GM19099 (cell line): ENCODE measurements around the gene LOC128125822.

Experiments used
- POLR2A ChIP-seq: IDR thresholded peaks from 3 replicates; pipeline ENCODE4 v1.6.1; 2011; ENCODE audit warnings: low read depth; ENCODE audit not compliant: insufficient read length; ENCODE audit errors: extremely low read depth

LOC128125822 gene

GRCh38 chr6:63572044-63572746 is at the start of gene LOC128125822, which contains the start of gene PTP4A1:
TSS of gene LOC128125822 (plus strand) at chr6:63572480.
TSS of gene PTP4A1 (plus strand) at chr6:63572480. CDS start at chr6:63576881, 4,401 bp downstream.
- peak; percentile 93 for TF ChIP-seq POLR2A

GRCh38 chr6:63523630-63524029 is 48.6 kb upstream of the LOC128125822 start:
- no peak for TF ChIP-seq POLR2A

- TF ChIP-seq POLR2A: no peak
Observed at GRCh38 chr6:63525186-63525878, 46.9 kb upstream of the LOC128125822 start.

- no peak for TF ChIP-seq POLR2A
Observed at GRCh38 chr6:63526931-63527330, 45.3 kb upstream of the LOC128125822 start.

GRCh38 chr6:63527658-63528514 is 44.4 kb upstream of the LOC128125822 start:
- TF ChIP-seq POLR2A: no peak

GRCh38 chr6:63529498-63529897 is 42.8 kb upstream of the LOC128125822 start:
- no peak for TF ChIP-seq POLR2A

- no peak for TF ChIP-seq POLR2A
Observed at GRCh38 chr6:63530182-63530581, 42.1 kb upstream of the LOC128125822 start.

GRCh38 chr6:63530991-63531390 is 41.3 kb upstream of the LOC128125822 start:
- no peak for TF ChIP-seq POLR2A

- TF ChIP-seq POLR2A: no peak
Observed at GRCh38 chr6:63533026-63533425, 39.3 kb upstream of the LOC128125822 start.

GRCh38 chr6:63533952-63534351 is 38.3 kb upstream of the LOC128125822 start:
- TF ChIP-seq POLR2A: no peak

- no peak for TF ChIP-seq POLR2A
Observed at GRCh38 chr6:63537201-63537958, 34.9 kb upstream of the LOC128125822 start.

GRCh38 chr6:63537959-63538300 is 34.4 kb upstream of the LOC128125822 start:
- TF ChIP-seq POLR2A: no peak

GRCh38 chr6:63538550-63538949 is 33.7 kb upstream of the LOC128125822 start:
- no peak for TF ChIP-seq POLR2A

GRCh38 chr6:63543001-63543400 is 29.3 kb upstream of the LOC128125822 start:
- TF ChIP-seq POLR2A: no peak

GRCh38 chr6:63543982-63544381 is 28.3 kb upstream of the LOC128125822 start:
- no peak for TF ChIP-seq POLR2A
